Neural cell (in vitro differentiated cells): ENCODE results near the gene KCTD13. TPM values are rescaled to one million over a fixed set of nuclear protein-coding genes. Genes with fewer than 3 reads are reported as not detected.
"Not testable (repeated sequence)": the region's sequence is repeated elsewhere in the genome, so short reads cannot be mapped to it uniquely, and the experiment has no call there.

Experiments used
- H2AFZ ChIP-seq: fragments of 200-600, 300-800 bp; sonication (generic), shearing (Covaris generic); 2 replicates; pipeline ENCODE4 v1.6.0; 2014; ENCODE audit warnings: low read depth, mild to moderate bottlenecking, antibody characterized with exemption, low read length, moderate library complexity
- H3F3A ChIP-seq: fragments of 200-600 bp; shearing (Covaris generic); 2 replicates; pipeline ENCODE4 v1.6.1; 2016; ENCODE audit warnings: mild to moderate bottlenecking, moderate library complexity, mixed read lengths, antibody characterized with exemption, low read length; ENCODE audit not compliant: insufficient read depth, poor library complexity, severe bottlenecking
- H3K27ac ChIP-seq: fragments of 200-600, 300-800 bp; sonication (generic), shearing (Covaris generic); 2 replicates; pipeline ENCODE4 v1.5.1; 2014; ENCODE audit warnings: mild to moderate bottlenecking, low read length, moderate library complexity
- H3K27me3 ChIP-seq: fragments of 300-800, 200-600 bp; sonication (generic), shearing (Covaris generic); 2 replicates; pipeline ENCODE4 v1.6.0; 2014; ENCODE audit warnings: mild to moderate bottlenecking, low read depth, low read length, moderate library complexity; ENCODE audit not compliant: insufficient read depth
- H3K36me3 ChIP-seq: fragments of 300-800, 200-600 bp; sonication (generic), shearing (Covaris generic); 2 replicates; pipeline ENCODE4 v1.5.1; 2014; ENCODE audit warnings: mild to moderate bottlenecking, antibody characterized with exemption, low read length, moderate library complexity; ENCODE audit not compliant: insufficient read depth
- H3K4me2 ChIP-seq: fragments of 300-800, 200-600 bp; sonication (generic), shearing (Covaris generic); 2 replicates; pipeline ENCODE4 v1.6.0; 2014; ENCODE audit warnings: mild to moderate bottlenecking, low read length
- H3K4me3 ChIP-seq: fragments of 300-800, 200-600 bp; sonication (generic), shearing (Covaris generic); 2 replicates; pipeline ENCODE4 v1.5.1; 2014; ENCODE audit warnings: mild to moderate bottlenecking, low read length, moderate library complexity
- H3K79me2 ChIP-seq: fragments of 200-600 bp; shearing (Covaris generic); replicated peaks from 2 replicates; pipeline ENCODE4 v1.6.0; 2014; ENCODE audit warnings: mild to moderate bottlenecking, low read length, moderate library complexity; ENCODE audit not compliant: insufficient read depth
- H3K9ac ChIP-seq: fragments of 300-800, 200-600 bp; sonication (generic), shearing (Covaris generic); 2 replicates; pipeline ENCODE4 v1.6.1; 2016; ENCODE audit warnings: mild to moderate bottlenecking, low read length, mixed read lengths
- H3K9me2 ChIP-seq: fragments of 200-600 bp; shearing (Covaris generic); 2 replicates; pipeline ENCODE4 v1.6.1; 2016; ENCODE audit warnings: mild to moderate bottlenecking, low read length, mixed read lengths; ENCODE audit not compliant: insufficient read depth
- H3K9me3 ChIP-seq: fragments of 200-600, 300-800 bp; sonication (generic), shearing (Covaris generic); 2 replicates; pipeline ENCODE4 v1.6.1; 2016; ENCODE audit warnings: mild to moderate bottlenecking, mixed run types, low read length, moderate library complexity, mixed read lengths
- H4K20me1 ChIP-seq: fragments of 200-600 bp; shearing (Covaris generic); 2 replicates; pipeline ENCODE4 v1.6.1; 2016; ENCODE audit warnings: mild to moderate bottlenecking, mixed run types; ENCODE audit not compliant: insufficient read depth
- EP300 ChIP-seq: fragments of 450-650 bp; conservative IDR thresholded peaks from 2 replicates; pipeline ENCODE4 v1.6.1; 2014; ENCODE audit warnings: antibody characterized with exemption, mild to moderate bottlenecking, moderate library complexity; ENCODE audit not compliant: poor library complexity, severe bottlenecking
- EZH2 ChIP-seq: fragments of 200-600, 300-800 bp; shearing (Covaris generic), sonication (generic); IDR thresholded peaks from 2 replicates; pipeline ENCODE4 v1.6.1; 2014; ENCODE audit warnings: antibody characterized with exemption, low read length, borderline replicate concordance, mild to moderate bottlenecking; ENCODE audit not compliant: insufficient read depth, poor library complexity, severe bottlenecking
- MXI1 ChIP-seq: fragments of 450-650 bp; conservative IDR thresholded peaks from 2 replicates; pipeline ENCODE4 v1.6.1; 2014; ENCODE audit warnings: antibody characterized with exemption, mild to moderate bottlenecking; ENCODE audit not compliant: poor library complexity, severe bottlenecking
- POLR2AphosphoS5 ChIP-seq: IDR thresholded peaks from 2 replicates; pipeline ENCODE4 v1.6.1; 2012
- RAD21 ChIP-seq: fragments of 450-650 bp; conservative IDR thresholded peaks from 2 replicates; pipeline ENCODE4 v1.6.1; 2014; ENCODE audit warnings: antibody characterized with exemption, mild to moderate bottlenecking, moderate library complexity
- SMC3 ChIP-seq: fragments of 450-650 bp; conservative IDR thresholded peaks from 2 replicates; pipeline ENCODE4 v1.6.1; 2014; ENCODE audit warnings: antibody characterized with exemption, mild to moderate bottlenecking, moderate library complexity; ENCODE audit not compliant: poor library complexity
- TAF1 ChIP-seq: IDR thresholded peaks from 2 replicates; pipeline ENCODE4 v1.6.1; 2012; ENCODE audit warnings: low read depth
- polyA plus RNA-seq: library from polyadenylated mRNA; depleted of rRNA; stranded (reverse); fragments of >200 nt; gene quantifications from 2 replicates; pipeline ENCODE4 v1.2.3, GENCODE V29; 2014
- TF ChIP-seq, protein P1 (sequence below): fragments of 450-650 bp; IDR thresholded peaks from 2 replicates; pipeline ENCODE4 v1.5.1; 2014; ENCODE audit warnings: antibody characterized with exemption, mild to moderate bottlenecking, moderate library complexity; ENCODE audit not compliant: poor library complexity, severe bottlenecking
- TF ChIP-seq, protein P2 (sequence below): IDR thresholded peaks from 2 replicates; pipeline ENCODE4 v1.6.1; 2012; ENCODE audit warnings: borderline replicate concordance

Gene KCTD13
- polyA plus RNA-seq, 1 donor from 2014 or later: 55.0 TPM

DNA sequence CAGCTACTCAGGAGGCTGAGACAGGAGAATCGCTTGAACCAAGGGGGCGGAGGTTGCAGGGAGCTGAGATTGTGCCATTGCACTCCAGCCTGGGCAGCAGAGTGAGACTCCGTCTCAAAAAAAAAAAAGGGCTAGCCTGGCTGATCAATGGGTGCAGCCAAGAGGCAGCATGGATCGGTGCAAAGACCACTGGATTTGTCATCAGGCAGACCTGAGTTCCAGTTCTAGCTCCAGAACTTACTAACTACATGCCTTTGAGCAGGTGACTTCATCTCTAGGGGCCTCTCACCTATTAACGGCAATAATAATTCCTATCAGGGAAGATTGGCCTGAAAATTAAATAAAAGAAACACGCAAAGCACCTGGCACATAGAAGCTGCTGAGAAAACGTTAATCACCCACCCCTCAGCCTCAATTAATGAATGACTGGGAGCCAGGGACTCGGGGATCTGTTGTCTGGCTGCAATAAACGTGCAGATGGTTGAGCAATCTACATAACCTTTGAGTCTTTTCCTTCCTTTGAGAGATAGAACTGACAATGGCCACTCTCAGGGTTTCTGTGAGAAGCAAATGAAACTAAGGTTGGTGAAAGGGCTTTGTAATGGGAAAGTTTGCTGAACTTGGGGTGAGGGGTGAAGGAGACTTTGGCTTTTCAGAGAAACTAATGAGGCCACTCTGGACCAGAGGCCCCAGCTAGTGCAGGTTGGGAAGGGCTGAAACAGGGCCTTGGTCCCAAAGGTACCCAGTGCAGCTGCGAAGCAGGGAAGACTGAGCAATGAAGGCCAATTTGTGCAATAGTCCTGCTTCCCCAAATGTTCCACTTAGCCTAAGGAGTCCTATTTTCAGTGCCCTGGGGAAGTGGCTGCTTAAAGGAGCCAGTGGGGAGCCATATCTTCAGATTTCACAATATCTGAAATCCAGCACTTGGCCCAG lies 34.2 kb downstream of the KCTD13 start:
- Histone ChIP-seq H3F3A (no peaks in the 10 kb centered on the region), H3K9me2 (no peaks in the 10 kb centered on the region), H3K79me2 (no peaks in the 10 kb centered on the region), H3K9ac (no peak overlapping the region), H2AFZ (no peak overlapping the region), H3K27me3 (no peaks in the 10 kb centered on the region), H3K9me3 (no peaks in the 10 kb centered on the region), H3K27ac (no peak overlapping the region), H4K20me1 (no peaks in the 10 kb centered on the region), H3K4me2 (no peak overlapping the region), H3K36me3 (no peaks in the 10 kb centered on the region), H3K4me3 (no peak overlapping the region)
- TF ChIP-seq RAD21 (no peak), SMC3 (no peak), POLR2AphosphoS5 (no peak), EP300 (no peak), TAF1 (no peak), EZH2 (no peak), MXI1 (no peak)
- TF ChIP-seq, protein P1, sequence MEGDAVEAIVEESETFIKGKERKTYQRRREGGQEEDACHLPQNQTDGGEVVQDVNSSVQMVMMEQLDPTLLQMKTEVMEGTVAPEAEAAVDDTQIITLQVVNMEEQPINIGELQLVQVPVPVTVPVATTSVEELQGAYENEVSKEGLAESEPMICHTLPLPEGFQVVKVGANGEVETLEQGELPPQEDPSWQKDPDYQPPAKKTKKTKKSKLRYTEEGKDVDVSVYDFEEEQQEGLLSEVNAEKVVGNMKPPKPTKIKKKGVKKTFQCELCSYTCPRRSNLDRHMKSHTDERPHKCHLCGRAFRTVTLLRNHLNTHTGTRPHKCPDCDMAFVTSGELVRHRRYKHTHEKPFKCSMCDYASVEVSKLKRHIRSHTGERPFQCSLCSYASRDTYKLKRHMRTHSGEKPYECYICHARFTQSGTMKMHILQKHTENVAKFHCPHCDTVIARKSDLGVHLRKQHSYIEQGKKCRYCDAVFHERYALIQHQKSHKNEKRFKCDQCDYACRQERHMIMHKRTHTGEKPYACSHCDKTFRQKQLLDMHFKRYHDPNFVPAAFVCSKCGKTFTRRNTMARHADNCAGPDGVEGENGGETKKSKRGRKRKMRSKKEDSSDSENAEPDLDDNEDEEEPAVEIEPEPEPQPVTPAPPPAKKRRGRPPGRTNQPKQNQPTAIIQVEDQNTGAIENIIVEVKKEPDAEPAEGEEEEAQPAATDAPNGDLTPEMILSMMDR: no peak
- TF ChIP-seq, protein P2, sequence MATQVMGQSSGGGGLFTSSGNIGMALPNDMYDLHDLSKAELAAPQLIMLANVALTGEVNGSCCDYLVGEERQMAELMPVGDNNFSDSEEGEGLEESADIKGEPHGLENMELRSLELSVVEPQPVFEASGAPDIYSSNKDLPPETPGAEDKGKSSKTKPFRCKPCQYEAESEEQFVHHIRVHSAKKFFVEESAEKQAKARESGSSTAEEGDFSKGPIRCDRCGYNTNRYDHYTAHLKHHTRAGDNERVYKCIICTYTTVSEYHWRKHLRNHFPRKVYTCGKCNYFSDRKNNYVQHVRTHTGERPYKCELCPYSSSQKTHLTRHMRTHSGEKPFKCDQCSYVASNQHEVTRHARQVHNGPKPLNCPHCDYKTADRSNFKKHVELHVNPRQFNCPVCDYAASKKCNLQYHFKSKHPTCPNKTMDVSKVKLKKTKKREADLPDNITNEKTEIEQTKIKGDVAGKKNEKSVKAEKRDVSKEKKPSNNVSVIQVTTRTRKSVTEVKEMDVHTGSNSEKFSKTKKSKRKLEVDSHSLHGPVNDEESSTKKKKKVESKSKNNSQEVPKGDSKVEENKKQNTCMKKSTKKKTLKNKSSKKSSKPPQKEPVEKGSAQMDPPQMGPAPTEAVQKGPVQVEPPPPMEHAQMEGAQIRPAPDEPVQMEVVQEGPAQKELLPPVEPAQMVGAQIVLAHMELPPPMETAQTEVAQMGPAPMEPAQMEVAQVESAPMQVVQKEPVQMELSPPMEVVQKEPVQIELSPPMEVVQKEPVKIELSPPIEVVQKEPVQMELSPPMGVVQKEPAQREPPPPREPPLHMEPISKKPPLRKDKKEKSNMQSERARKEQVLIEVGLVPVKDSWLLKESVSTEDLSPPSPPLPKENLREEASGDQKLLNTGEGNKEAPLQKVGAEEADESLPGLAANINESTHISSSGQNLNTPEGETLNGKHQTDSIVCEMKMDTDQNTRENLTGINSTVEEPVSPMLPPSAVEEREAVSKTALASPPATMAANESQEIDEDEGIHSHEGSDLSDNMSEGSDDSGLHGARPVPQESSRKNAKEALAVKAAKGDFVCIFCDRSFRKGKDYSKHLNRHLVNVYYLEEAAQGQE: no peak

DNA sequence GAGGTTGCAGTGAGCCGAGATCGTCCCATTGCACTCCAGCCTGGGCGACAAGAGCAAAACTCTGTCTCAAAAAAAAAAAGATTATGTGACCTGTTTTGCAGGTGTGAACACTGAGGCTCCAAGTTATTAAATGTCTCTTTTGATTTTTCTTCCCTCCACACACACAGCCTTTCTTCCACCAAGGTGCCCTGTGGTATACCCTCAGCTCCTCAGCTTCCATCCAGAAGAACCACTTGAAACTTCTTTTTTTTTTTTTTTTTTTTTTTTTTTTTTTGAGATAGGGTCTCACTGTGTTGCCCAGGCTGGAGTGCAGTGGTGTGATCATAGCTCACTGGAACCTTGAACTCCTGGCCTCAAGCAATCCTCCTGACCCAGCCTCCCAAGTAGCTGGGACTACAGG lies 36.7 kb downstream of the KCTD13 start:
- H3K4me2 ChIP-seq, H3F3A ChIP-seq, H2AFZ ChIP-seq, H3K9me3 ChIP-seq, H3K9ac ChIP-seq, H3K9me2 ChIP-seq, H3K4me3 ChIP-seq, H3K79me2 ChIP-seq, H3K27me3 ChIP-seq, H3K36me3 ChIP-seq, H4K20me1 ChIP-seq, H3K27ac ChIP-seq: not testable (repeated sequence)
